ENCODE data around the gene APOOL.

The APOOL gene

GRCh38 chrX:85139422-85139821 is 135.7 kb downstream of the APOOL start:
- Histone ChIP-seq H3K36me3 (ENCODE audit: control insufficient read depth, insufficient read depth, low read length, severe bottlenecking) (no peaks in the 10 kb centered on the region), H3K4me3 (ENCODE audit: low read length) (no peak overlapping the region), H3K4me1 (ENCODE audit: control insufficient read depth, insufficient read depth, low read length) (no peaks in the 10 kb centered on the region), H3K9ac (ENCODE audit: low read length) (no peak overlapping the region), H3K9me3 (ENCODE audit: control insufficient read depth, low read length) (no peaks in the 10 kb centered on the region), H3K27me3 (replicated peaks; ENCODE audit: control insufficient read depth, insufficient read depth, low read length) (peaks cover 3% of the 10 kb centered on the region)
- DNase-seq (ENCODE audit: low read depth), result no peak

GRCh38 chrX:85140964-85141363 is 137.3 kb downstream of the APOOL start:
- H3K9me3 ChIP-seq (ENCODE audit: control insufficient read depth, low read length), result no peaks in the 10 kb centered on the region
- H3K9ac ChIP-seq (ENCODE audit: low read length), result no peak overlapping the region
- no peak for DNase-seq (ENCODE audit: low read depth)
- peaks cover 3% of the 10 kb centered on the region for H3K27me3 ChIP-seq (replicated peaks; ENCODE audit: control insufficient read depth, insufficient read depth, low read length)
- no peaks in the 10 kb centered on the region for H3K4me1 ChIP-seq (ENCODE audit: control insufficient read depth, insufficient read depth, low read length)
- no peak overlapping the region for H3K4me3 ChIP-seq (ENCODE audit: low read length)
- H3K36me3 ChIP-seq (ENCODE audit: control insufficient read depth, insufficient read depth, low read length, severe bottlenecking), result no peaks in the 10 kb centered on the region

All from adipocyte (in vitro differentiated cells).